Fibroblast of villous mesenchyme (primary cell): ENCODE measurements around the gene RAD51B. TPM values are rescaled to one million over a fixed set of nuclear protein-coding genes. Genes with fewer than 3 reads are reported as not detected.

Experiments used
- DNase-seq: peaks from one replicate; pipeline ENCODE4 v3.0.0-alpha.2; 2010; ENCODE audit warnings: low read depth
- H3K4me3 ChIP-seq: 2 replicates; pipeline ENCODE4 v1.5.1; 2011; ENCODE audit warnings: low read depth, mild to moderate bottlenecking, low read length
- total RNA-seq: library from RNA; depleted of rRNA; stranded (reverse); fragments of >200 nt; gene quantifications from 2 replicates; pipeline ENCODE4 v1.2.3, GENCODE V29; 2012
- TF ChIP-seq, protein P1 (sequence below): IDR thresholded peaks from 2 replicates; pipeline ENCODE4 v1.5.1; 2012; ENCODE audit warnings: low read depth, mild to moderate bottlenecking, low read length; ENCODE audit not compliant: insufficient read depth

The RAD51B gene
- total RNA-seq, 1 donor, result 22.0 TPM

DNA sequence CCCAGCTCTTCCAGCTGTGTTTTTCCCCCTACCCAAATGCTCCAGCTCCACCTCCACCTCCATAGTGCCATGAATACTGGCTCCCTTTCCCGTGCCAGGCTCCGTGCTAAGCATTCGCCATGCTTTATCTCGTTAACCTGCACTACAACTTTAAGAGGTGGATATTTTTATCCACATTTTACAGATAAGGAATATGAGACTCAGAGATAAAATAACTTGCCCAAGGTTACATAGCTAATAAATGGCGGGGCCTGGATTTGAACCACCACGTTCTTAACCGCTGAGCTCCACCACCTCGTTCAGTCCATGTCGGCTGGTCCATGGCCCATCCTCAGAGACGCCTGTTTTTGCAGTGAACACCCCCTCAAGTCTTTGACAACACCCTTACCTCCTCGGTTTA is 858.3 kb downstream of the RAD51B start:
- TF ChIP-seq, protein P1, sequence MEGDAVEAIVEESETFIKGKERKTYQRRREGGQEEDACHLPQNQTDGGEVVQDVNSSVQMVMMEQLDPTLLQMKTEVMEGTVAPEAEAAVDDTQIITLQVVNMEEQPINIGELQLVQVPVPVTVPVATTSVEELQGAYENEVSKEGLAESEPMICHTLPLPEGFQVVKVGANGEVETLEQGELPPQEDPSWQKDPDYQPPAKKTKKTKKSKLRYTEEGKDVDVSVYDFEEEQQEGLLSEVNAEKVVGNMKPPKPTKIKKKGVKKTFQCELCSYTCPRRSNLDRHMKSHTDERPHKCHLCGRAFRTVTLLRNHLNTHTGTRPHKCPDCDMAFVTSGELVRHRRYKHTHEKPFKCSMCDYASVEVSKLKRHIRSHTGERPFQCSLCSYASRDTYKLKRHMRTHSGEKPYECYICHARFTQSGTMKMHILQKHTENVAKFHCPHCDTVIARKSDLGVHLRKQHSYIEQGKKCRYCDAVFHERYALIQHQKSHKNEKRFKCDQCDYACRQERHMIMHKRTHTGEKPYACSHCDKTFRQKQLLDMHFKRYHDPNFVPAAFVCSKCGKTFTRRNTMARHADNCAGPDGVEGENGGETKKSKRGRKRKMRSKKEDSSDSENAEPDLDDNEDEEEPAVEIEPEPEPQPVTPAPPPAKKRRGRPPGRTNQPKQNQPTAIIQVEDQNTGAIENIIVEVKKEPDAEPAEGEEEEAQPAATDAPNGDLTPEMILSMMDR, result no peak
- no peak overlapping the region for H3K4me3 ChIP-seq
- DNase-seq, result no peak

DNA sequence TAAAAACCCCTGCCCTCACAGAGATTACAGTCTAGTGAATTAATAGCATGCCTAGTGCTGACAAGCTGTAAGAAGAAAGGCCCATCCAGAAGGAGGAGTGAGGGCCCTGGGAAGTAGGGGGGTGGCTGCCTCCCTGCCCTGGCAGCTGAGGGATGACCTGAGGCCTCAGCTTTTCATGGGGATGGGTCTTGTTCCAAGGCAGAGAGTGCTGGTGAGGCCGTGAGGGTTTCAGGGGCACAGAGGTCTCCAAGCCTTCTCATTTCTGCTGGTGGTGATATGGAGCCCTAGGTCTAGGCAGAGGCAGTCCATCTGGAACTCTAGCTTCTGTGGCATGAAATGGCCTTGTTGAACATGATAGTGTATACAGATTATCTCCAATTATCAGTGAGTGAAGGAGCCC is 858.9 kb downstream of the RAD51B start:
- DNase-seq, result no peak
- TF ChIP-seq, protein P1, result no peak
- no peak overlapping the region for H3K4me3 ChIP-seq

DNA sequence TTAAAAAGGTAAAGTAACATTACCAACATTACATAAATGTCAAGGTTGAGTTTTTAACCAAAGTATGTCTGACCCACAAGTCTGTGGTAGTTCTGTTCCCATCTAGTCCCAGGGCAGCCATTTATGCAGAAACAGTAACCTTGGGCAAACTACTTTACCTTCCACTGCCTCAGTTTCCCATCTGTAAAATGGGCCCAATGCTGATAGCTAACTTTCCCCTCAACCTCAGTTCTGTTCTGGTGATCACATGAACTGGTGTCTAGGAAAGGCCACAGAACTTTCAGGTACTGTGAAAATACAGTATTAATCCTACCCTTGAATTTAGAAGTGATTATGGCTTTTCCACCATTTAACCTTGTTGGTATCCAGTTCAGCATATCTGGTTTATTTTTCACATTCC is 859.7 kb downstream of the RAD51B start:
- DNase-seq, result no peak
- TF ChIP-seq, protein P1, result no peak
- no peak overlapping the region for H3K4me3 ChIP-seq

DNA sequence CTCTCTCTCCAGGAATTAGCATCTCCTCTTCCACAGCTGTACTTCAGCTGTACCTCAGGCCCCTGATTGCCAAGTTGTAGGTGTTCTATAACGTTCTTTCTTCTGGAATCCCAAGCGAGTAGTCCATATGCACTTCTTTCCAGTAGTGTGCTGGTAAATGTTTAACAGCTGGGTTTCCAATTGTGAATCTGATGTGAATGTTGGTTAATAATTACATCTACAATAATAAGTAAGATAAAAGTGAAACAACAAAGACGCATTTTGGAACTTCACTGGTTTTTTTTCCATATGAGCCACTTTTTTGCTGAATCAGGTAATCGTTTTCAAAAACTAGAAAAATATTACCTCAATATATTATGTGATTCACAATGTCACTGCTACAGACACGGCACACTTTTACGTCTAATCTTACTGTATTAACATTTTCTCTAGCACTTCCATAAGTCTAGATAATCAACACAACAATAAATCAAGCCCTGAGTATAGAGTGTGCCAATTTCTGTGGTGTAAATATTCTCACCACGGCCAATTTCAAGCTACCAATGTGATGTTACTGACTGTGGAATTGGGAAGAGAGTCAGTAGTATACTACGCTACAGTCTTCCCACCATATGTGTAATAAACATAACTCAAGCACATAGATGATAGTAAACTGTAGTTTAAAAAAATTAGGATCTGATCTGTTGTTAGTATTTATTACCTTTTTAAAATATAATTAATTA is 860.3 kb downstream of the RAD51B start:
- DNase-seq, result no peak
- TF ChIP-seq, protein P1, result no peak
- H3K4me3 ChIP-seq, result no peak overlapping the region

DNA sequence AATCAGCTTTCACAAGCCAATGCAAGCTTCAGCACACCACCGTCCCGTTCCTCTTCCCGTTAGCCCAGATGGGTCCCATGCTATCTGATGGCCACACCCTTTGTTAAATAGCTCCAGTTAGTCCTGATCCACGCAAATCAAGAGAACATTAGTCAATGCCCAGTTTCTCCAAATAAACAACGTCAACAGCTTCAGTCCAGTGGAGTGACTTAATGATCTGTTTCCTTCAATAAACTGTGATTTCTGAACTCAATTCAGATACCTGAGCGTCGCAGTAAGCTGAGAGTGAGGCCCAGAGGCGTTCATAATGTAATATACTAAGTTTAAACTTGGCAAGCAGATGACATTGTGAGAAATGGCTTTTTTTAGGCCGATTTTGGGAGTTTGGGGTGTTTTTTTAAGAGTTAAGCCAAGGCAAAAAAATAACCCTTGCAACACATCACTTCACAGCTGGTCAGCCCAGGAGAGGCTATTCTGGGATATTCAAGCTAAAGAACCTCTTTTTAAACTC is 861.0 kb downstream of the RAD51B start:
- TF ChIP-seq, protein P1, result no peak
- no peak overlapping the region for H3K4me3 ChIP-seq
- DNase-seq, result peak; percentile 88

DNA sequence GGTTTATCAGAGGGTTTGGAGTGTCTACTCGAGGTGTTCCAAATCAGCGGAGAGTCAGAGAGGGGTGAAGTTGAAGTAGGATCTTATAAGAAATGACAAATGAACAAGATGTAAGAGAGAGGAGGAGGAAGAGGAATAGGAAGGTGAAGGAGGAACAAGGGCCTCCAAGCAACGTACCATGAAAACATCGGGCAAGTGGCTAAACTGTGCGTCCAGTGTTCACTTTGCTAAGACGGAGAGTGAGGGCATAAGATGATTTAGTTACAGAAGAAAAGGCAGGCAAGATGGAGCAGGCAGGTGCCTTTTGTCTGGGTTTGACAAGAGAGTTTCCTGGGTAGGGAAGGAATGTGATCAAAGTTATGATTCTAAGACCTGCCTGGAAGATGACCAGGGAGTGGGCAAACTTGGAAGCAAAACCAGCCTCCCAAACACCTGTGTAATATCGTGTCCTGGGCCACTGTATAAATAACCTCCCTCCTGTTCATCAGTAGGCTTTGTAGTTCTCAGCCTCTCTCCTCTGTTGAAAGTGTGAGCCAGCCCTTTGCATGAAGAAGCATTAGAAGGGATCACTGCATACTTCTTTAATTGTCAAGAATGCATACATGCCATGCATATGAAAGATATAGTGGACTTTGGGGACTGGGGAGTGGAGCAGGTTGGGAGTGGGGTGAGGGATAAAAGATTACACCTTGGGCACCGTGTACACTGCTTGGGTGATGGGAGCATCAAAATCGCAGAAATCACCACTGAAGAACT is 861.9 kb downstream of the RAD51B start:
- no peak overlapping the region for H3K4me3 ChIP-seq
- DNase-seq, result no peak
- TF ChIP-seq, protein P1, result no peak
